Inflammatory macrophage treated with lipopolysaccharide for 4 hours (primary cell): ENCODE data around the gene PSMG4.

Experiments used
- DNase-seq: peaks from one replicate; pipeline ENCODE4 v3.0.0-alpha.2; 2020

The PSMG4 gene

GRCh38 chr6:3312604-3313231 is 54.0 kb downstream of the PSMG4 start:
- peak; percentile 15 for DNase-seq

GRCh38 chr6:3314176-3314575 is 55.4 kb downstream of the PSMG4 start:
- no peak for DNase-seq

- no peak for DNase-seq
These were observed 56.1 kb downstream of the PSMG4 start for GRCh38 chr6:3314621-3315467.

- DNase-seq: no peak
These were observed 57.1 kb downstream of the PSMG4 start for GRCh38 chr6:3315841-3316240.

GRCh38 chr6:3316331-3316730 is 57.6 kb downstream of the PSMG4 start:
- no peak for DNase-seq

- no peak for DNase-seq
These were observed 58.1 kb downstream of the PSMG4 start for GRCh38 chr6:3316818-3317217.
